Measurements from ENCODE around the gene LIME1. TPM values are rescaled to one million over a fixed set of nuclear protein-coding genes. Genes with fewer than 3 reads are reported as not detected.

The LIME1 gene
- total RNA-seq, 1 experiment from 2014 or later: 13.5 TPM

DNA sequence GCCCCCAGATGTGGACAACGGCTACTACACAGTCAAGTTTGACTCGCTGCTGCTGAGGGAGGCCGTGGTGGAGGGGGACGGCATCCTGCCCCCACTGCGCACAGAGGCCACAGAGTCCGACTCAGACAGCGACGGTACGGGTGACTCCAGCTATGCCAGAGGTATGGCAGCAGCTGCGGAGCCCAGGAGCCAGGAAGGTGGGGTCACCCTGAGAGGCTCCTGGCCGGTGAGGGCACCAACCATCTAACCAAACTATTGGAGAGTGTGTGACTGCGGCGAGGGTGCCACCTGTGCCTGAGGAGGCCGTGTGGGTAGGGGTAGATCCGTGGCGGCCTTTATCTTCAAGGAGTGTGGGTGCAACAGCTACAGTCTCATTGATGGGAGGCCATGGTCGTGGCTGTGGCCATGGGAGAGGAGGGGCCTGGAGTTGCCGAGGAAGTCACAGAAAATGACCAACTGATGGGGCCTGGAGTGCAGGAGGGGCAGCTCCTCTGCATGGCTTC, 2.8 kb upstream of the LIME1 start:
- DNase-seq: no peak
- Histone ChIP-seq H3K79me1 (ENCODE audit: insufficient read depth, low read depth, low read length, poor library complexity, severe bottlenecking) (no peaks in the 10 kb centered on the region), H3K4me1 (ENCODE audit: insufficient read depth, low read length) (no peaks in the 10 kb centered on the region), H3K27ac (ENCODE audit: insufficient read length, low read depth, low read length) (no peak overlapping the region), H2BK120ac (ENCODE audit: low read depth, low read length, poor library complexity, severe bottlenecking) (no peak overlapping the region), H3K23me2 (ENCODE audit: insufficient read length, low read depth, low read length, poor library complexity, severe bottlenecking) (no peaks in the 10 kb centered on the region), H2AFZ (ENCODE audit: low read length) (no peak overlapping the region), H3K18ac (ENCODE audit: insufficient read length, low read depth, low read length) (no peak overlapping the region), H4K20me1 (ENCODE audit: control insufficient read depth, insufficient read depth, insufficient read length) (no peaks in the 10 kb centered on the region), H2BK15ac (ENCODE audit: low read depth, low read length) (no peak overlapping the region), H4K5ac (ENCODE audit: insufficient read length, low read depth, low read length) (no peak overlapping the region), H2AK5ac (ENCODE audit: insufficient read length, low read length) (no peak overlapping the region), H3K4ac (ENCODE audit: low read depth, low read length) (no peak overlapping the region), H3K27me3 (ENCODE audit: insufficient read depth, low read length) (no peaks in the 10 kb centered on the region), H2BK5ac (ENCODE audit: insufficient read length, low read length) (no peak overlapping the region), H3K23ac (ENCODE audit: insufficient read length, low read depth, low read length) (no peak overlapping the region), H3K56ac (ENCODE audit: insufficient read length, low read depth, low read length) (no peak overlapping the region), H3T11ph (ENCODE audit: low read length) (no peak overlapping the region), H3K79me2 (ENCODE audit: insufficient read depth, low read length) (no peaks in the 10 kb centered on the region), H2BK12ac (ENCODE audit: insufficient read length, low read depth, low read length) (no peak overlapping the region), H3K4me2 (ENCODE audit: insufficient read depth, insufficient read length, low read length) (no peak overlapping the region), H3K9me3 (ENCODE audit: control insufficient read depth, low read depth, low read length) (no peaks in the 10 kb centered on the region), H2BK20ac (ENCODE audit: low read depth, low read length, poor library complexity, severe bottlenecking) (no peak overlapping the region), H4K91ac (ENCODE audit: insufficient read length, low read depth, low read length) (no peak overlapping the region), H3K14ac (ENCODE audit: insufficient read depth, low read length) (no peak overlapping the region), H4K8ac (replicated peaks; ENCODE audit: insufficient read length, low read depth, low read length) (no peak overlapping the region), H3K9ac (ENCODE audit: extremely low read depth, insufficient read length, low read length) (no peak overlapping the region)
- no peaks in the 10 kb centered on the region for H3K4me1 Mint-ChIP-seq
- H3K4me3 Mint-ChIP-seq: no peak overlapping the region
- H3K27ac Mint-ChIP-seq: peak overlapping the region in 2 of 3 experiments; percentile 25 to 49; a peak in 2 of 7 replicates
- no peaks in the 10 kb centered on the region for H3K9me3 Mint-ChIP-seq
- H3K36me3 Mint-ChIP-seq (ENCODE audit: insufficient read depth in 1 of 3, low read depth in 3 of 3): peaks cover 11 to 31% (median 14%) of the 10 kb centered on the region in 3 experiments; a peak in 6 of 7 replicates
- TF ChIP-seq, protein P1, sequence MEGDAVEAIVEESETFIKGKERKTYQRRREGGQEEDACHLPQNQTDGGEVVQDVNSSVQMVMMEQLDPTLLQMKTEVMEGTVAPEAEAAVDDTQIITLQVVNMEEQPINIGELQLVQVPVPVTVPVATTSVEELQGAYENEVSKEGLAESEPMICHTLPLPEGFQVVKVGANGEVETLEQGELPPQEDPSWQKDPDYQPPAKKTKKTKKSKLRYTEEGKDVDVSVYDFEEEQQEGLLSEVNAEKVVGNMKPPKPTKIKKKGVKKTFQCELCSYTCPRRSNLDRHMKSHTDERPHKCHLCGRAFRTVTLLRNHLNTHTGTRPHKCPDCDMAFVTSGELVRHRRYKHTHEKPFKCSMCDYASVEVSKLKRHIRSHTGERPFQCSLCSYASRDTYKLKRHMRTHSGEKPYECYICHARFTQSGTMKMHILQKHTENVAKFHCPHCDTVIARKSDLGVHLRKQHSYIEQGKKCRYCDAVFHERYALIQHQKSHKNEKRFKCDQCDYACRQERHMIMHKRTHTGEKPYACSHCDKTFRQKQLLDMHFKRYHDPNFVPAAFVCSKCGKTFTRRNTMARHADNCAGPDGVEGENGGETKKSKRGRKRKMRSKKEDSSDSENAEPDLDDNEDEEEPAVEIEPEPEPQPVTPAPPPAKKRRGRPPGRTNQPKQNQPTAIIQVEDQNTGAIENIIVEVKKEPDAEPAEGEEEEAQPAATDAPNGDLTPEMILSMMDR (conservative IDR thresholded peaks at IDR 0.05): no peak
- WGBS (ENCODE audit: extremely low coverage, insufficient read length, low lambda C conversion rate): no CpG with 5 or more reads among the region's 18 CpGs
- no peaks in the 10 kb centered on the region; the same call in 1 of the 2 replicates for H3K27me3 Mint-ChIP-seq (ENCODE audit: low read depth)
